Activated CD4-positive, alpha-beta memory T cell treated with anti-CD3 and anti-CD28 coated beads for 36 hours (primary cell): ENCODE results near the gene CNTN4. TPM values are rescaled to one million over a fixed set of nuclear protein-coding genes. Genes with fewer than 3 reads are reported as not detected.

Experiments
- CTCF ChIA-PET: fragments of 350-600 bp; sonication (Branson Sonifier 250); formaldehyde crosslinking; loops from one replicate; lab custom pipeline; 2021; ENCODE audit warnings: antibody characterized with exemption, inconsistent platforms; lab: Charles Lee
- POLR2A ChIA-PET: fragments of 350-600 bp; sonication (Branson Sonifier 250); formaldehyde crosslinking; loops from one replicate; lab custom pipeline; 2021; ENCODE audit warnings: antibody characterized with exemption; lab: Charles Lee
- DNase-seq: peaks from one replicate; pipeline ENCODE4 v3.0.0-alpha.2; 2020
- H3K27ac Mint-ChIP-seq: one replicate; pipeline ENCODE4 v1.8.0; 2021; ENCODE audit warnings: mixed read lengths
- H3K27me3 Mint-ChIP-seq: one replicate; pipeline ENCODE4 v1.8.0; 2021; ENCODE audit warnings: mixed read lengths
- H3K36me3 Mint-ChIP-seq: one replicate; pipeline ENCODE4 v1.8.0; 2021; ENCODE audit warnings: mixed read lengths
- H3K4me1 Mint-ChIP-seq: one replicate; pipeline ENCODE4 v1.8.0; 2021; ENCODE audit warnings: low read depth, mixed read lengths
- H3K4me3 Mint-ChIP-seq: one replicate; pipeline ENCODE4 v1.8.0; 2021; ENCODE audit warnings: mild to moderate bottlenecking, mixed read lengths
- H3K9me3 Mint-ChIP-seq: one replicate; pipeline ENCODE4 v1.8.0; 2021; ENCODE audit warnings: mixed read lengths
- intact Hi-C: fragments of 100-400 bp; cut with micrococcal nuclease; formaldehyde crosslinking; loops from one replicate; pipeline ENCODE4 v1.15.1; 2023
- total RNA-seq, 2 experiments: library from RNA; stranded (reverse); gene quantifications; one replicate each; pipeline ENCODE4 v1.2.3, GENCODE V29; 2021

The CNTN4 gene
- total RNA-seq, 2 experiments from 2014 or later = not detected

- no peak overlapping the region for H3K4me3 Mint-ChIP-seq
- no peaks in the 10 kb centered on the region for H3K4me1 Mint-ChIP-seq
- H3K27me3 Mint-ChIP-seq = no peaks in the 10 kb centered on the region
- no peak for DNase-seq
- H3K27ac Mint-ChIP-seq = no peak overlapping the region
- intact Hi-C loops = no loop called here
- POLR2A ChIA-PET = no interaction called here
- H3K36me3 Mint-ChIP-seq = no peaks in the 10 kb centered on the region
- H3K9me3 Mint-ChIP-seq = no peaks in the 10 kb centered on the region
- CTCF ChIA-PET = no interaction called here
Observed at GRCh38 chr3:2375376-2375775, 276.7 kb downstream of the CNTN4 start.

- Mint-ChIP-seq H3K27ac (no peak overlapping the region), H3K9me3 (no peaks in the 10 kb centered on the region), H3K36me3 (no peaks in the 10 kb centered on the region), H3K4me3 (no peak overlapping the region), H3K27me3 (no peaks in the 10 kb centered on the region), H3K4me1 (no peaks in the 10 kb centered on the region)
- no peak for DNase-seq
- CTCF ChIA-PET = no interaction called here
- intact Hi-C loops = no loop called here
- POLR2A ChIA-PET = no interaction called here
Observed at GRCh38 chr3:2377281-2377680, 278.6 kb downstream of the CNTN4 start.

GRCh38 chr3:2390926-2391532, 292.4 kb downstream of the CNTN4 start:
- H3K9me3 Mint-ChIP-seq = no peaks in the 10 kb centered on the region
- intact Hi-C loops = no loop called here
- no peak for DNase-seq
- H3K4me1 Mint-ChIP-seq = no peaks in the 10 kb centered on the region
- ChIA-PET CTCF (no interaction called here), POLR2A (no interaction called here)
- H3K27ac Mint-ChIP-seq = no peak overlapping the region
- H3K36me3 Mint-ChIP-seq = no peaks in the 10 kb centered on the region
- no peaks in the 10 kb centered on the region for H3K27me3 Mint-ChIP-seq
- no peak overlapping the region for H3K4me3 Mint-ChIP-seq

- POLR2A ChIA-PET = no interaction called here
- Mint-ChIP-seq H3K9me3 (no peaks in the 10 kb centered on the region), H3K4me1 (no peaks in the 10 kb centered on the region), H3K36me3 (no peaks in the 10 kb centered on the region), H3K27me3 (no peaks in the 10 kb centered on the region), H3K27ac (no peak overlapping the region), H3K4me3 (no peak overlapping the region)
- intact Hi-C loops = no loop called here
- CTCF ChIA-PET = no interaction called here
- DNase-seq = no peak
Observed at GRCh38 chr3:2391896-2392295, 293.2 kb downstream of the CNTN4 start.

- ChIA-PET POLR2A (no interaction called here), CTCF (no interaction called here)
- H3K27me3 Mint-ChIP-seq = no peaks in the 10 kb centered on the region
Observed at GRCh38 chr3:2392981-2393380, 294.3 kb downstream of the CNTN4 start.

GRCh38 chr3:2415083-2415482, 316.4 kb downstream of the CNTN4 start:
- H3K4me3 Mint-ChIP-seq = no peak overlapping the region
- ChIA-PET POLR2A (no interaction called here), CTCF (no interaction called here)
- H3K27ac Mint-ChIP-seq = no peak overlapping the region
- H3K27me3 Mint-ChIP-seq = no peaks in the 10 kb centered on the region
- no peak for DNase-seq
- H3K4me1 Mint-ChIP-seq = no peaks in the 10 kb centered on the region
- no peaks in the 10 kb centered on the region for H3K36me3 Mint-ChIP-seq
- H3K9me3 Mint-ChIP-seq = no peaks in the 10 kb centered on the region
- intact Hi-C loops = no loop called here

More at GRCh38 chr3:2392981-2393380, 294.3 kb downstream of the CNTN4 start:
- intact Hi-C loops = no loop called here
- no peak overlapping the region for H3K27ac Mint-ChIP-seq
- no peak for DNase-seq
- H3K4me1 Mint-ChIP-seq = no peaks in the 10 kb centered on the region
- no peaks in the 10 kb centered on the region for H3K36me3 Mint-ChIP-seq
- H3K9me3 Mint-ChIP-seq = no peaks in the 10 kb centered on the region
- no peak overlapping the region for H3K4me3 Mint-ChIP-seq

DNA sequence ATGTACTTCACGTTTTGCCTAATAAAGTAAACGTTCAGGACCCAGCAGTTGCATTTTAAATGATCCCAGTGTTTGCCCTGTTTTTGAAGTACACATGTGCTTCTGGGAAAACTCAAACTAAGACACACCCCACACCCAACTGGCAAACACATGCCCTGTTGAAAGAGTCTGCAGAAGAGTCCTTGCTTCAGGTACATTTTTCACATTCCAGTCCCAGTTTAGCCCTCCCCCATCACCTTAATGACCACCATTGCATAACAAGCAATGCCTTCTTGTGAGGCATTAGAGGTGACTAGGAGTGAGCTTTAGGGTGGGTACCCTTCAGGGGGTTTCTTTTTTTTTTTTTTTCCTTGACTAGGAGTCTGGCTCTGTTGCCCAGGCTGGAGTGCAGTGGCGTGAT, 322.3 kb downstream of the CNTN4 start:
- Mint-ChIP-seq H3K4me1 (no peaks in the 10 kb centered on the region), H3K9me3 (peaks cover 8% of the 10 kb centered on the region), H3K27ac (no peak overlapping the region), H3K4me3 (no peak overlapping the region), H3K36me3 (no peaks in the 10 kb centered on the region), H3K27me3 (no peaks in the 10 kb centered on the region)
- POLR2A ChIA-PET = no interaction called here
- CTCF ChIA-PET = interaction anchor here (0.7 kb wide), 2 partner anchors 14 to 113 kb away, joined by 3 read pairs; no protein-coding TSS in a partner anchor
- DNase-seq = no peak
- intact Hi-C loops = no loop called here

- peaks cover 14% of the 10 kb centered on the region for H3K9me3 Mint-ChIP-seq
- no peak overlapping the region for H3K27ac Mint-ChIP-seq
- H3K27me3 Mint-ChIP-seq = peaks cover 1% of the 10 kb centered on the region
- DNase-seq = no peak
- H3K4me1 Mint-ChIP-seq = no peaks in the 10 kb centered on the region
- intact Hi-C loops = no loop called here
- ChIA-PET POLR2A (no interaction called here), CTCF (no interaction called here)
- H3K4me3 Mint-ChIP-seq = no peak overlapping the region
- H3K36me3 Mint-ChIP-seq = no peaks in the 10 kb centered on the region
Observed at GRCh38 chr3:2423143-2423542, 324.5 kb downstream of the CNTN4 start.

DNA sequence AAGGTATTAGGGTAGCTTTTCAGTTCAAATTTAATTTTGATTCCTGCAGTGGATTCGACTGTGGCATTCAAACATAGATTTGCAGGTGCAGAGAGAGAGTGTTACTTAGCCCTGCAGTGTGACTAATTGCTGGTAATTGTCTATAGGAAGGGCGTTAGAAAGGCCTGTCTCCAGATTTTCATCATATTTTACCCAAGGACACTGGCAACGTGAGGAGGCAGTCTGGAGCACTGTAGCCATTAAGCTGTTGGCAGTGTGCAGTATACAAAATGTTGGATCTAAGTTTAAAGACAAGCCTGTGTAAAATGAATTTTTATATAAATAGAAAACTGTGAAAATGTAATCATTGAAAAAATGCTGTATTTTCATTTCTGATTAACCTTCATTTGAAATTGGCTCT, 342.9 kb downstream of the CNTN4 start:
- H3K36me3 Mint-ChIP-seq = no peaks in the 10 kb centered on the region
- H3K27me3 Mint-ChIP-seq = no peaks in the 10 kb centered on the region
- CTCF ChIA-PET = no interaction called here
- H3K4me3 Mint-ChIP-seq = no peak overlapping the region
- H3K4me1 Mint-ChIP-seq = no peaks in the 10 kb centered on the region
- intact Hi-C loops = no loop called here
- POLR2A ChIA-PET = no interaction called here
- DNase-seq = no peak
- H3K9me3 Mint-ChIP-seq = no peaks in the 10 kb centered on the region
- H3K27ac Mint-ChIP-seq = no peak overlapping the region

DNA sequence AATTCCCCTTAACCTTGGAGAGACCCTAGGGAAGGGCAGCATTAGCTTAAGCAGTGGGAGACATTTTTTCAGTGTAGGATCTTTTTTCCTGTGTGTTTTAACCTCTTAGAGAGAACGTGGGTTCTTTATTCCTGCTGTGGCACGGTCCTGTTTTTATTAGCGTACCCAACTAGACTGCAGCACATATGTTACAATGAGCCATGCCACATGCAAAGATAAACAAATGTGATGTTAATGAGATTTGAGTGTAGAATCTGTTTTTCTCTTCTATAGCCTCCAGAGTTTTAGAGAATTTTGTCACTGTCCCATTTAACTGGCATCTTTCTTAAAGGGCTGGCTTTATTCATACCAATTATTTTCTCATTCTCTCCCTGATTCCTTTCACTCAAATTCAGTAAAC, 347.5 kb downstream of the CNTN4 start:
- no peaks in the 10 kb centered on the region for H3K27me3 Mint-ChIP-seq
- H3K4me3 Mint-ChIP-seq = no peak overlapping the region
- no peaks in the 10 kb centered on the region for H3K9me3 Mint-ChIP-seq
- CTCF ChIA-PET = no interaction called here
- no peaks in the 10 kb centered on the region for H3K4me1 Mint-ChIP-seq
- intact Hi-C loops = no loop called here
- no peaks in the 10 kb centered on the region for H3K36me3 Mint-ChIP-seq
- DNase-seq = no peak
- POLR2A ChIA-PET = no interaction called here
- H3K27ac Mint-ChIP-seq = no peak overlapping the region

DNA sequence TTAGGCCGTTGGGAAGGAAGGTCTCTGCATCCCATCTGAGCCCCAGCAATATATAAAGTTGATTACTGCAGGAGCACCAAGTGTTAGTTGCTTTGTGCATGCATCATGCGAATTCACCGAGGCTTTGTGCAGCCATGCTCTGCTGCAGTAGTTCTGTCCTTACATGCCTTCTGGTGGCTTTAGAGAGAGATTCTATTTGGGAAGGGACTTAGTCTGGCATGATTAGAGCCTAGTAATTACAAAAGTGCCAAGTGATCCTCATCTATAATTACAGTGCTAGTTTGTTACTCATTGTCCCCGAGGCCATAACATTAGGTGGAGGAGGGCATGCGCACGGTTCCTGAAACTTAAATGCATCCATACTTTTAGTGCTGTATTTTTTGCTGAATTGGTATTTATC, 353.6 kb downstream of the CNTN4 start:
- no peak for DNase-seq
- ChIA-PET POLR2A (no interaction called here), CTCF (no interaction called here)
- Mint-ChIP-seq H3K27me3 (no peaks in the 10 kb centered on the region), H3K9me3 (no peaks in the 10 kb centered on the region), H3K4me1 (no peaks in the 10 kb centered on the region), H3K36me3 (no peaks in the 10 kb centered on the region), H3K4me3 (no peak overlapping the region), H3K27ac (no peak overlapping the region)
- intact Hi-C loops = no loop called here

DNA sequence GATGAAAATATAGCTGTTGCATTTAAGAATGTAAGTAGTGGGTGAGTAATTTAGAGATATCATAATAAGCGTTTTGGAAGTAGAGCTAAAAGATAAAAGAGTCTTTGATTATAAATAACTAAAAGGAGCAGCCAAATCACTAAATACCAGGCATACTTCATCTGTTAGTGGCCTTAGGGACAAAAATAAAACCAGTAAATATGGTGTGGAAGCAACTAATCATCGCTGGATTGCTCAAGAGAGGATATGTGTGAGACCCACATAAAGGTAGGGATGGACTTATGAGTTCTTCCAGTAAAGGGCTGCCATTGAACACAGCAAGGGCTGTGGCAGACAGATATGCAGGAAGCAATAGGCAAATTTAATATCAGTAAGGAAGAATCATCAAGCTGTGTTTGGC, 356.2 kb downstream of the CNTN4 start:
- Mint-ChIP-seq H3K4me1 (no peaks in the 10 kb centered on the region), H3K27ac (no peak overlapping the region), H3K36me3 (no peaks in the 10 kb centered on the region), H3K9me3 (no peaks in the 10 kb centered on the region), H3K4me3 (no peak overlapping the region), H3K27me3 (no peaks in the 10 kb centered on the region)
- POLR2A ChIA-PET = no interaction called here
- intact Hi-C loops = no loop called here
- CTCF ChIA-PET = no interaction called here
- no peak for DNase-seq

DNA sequence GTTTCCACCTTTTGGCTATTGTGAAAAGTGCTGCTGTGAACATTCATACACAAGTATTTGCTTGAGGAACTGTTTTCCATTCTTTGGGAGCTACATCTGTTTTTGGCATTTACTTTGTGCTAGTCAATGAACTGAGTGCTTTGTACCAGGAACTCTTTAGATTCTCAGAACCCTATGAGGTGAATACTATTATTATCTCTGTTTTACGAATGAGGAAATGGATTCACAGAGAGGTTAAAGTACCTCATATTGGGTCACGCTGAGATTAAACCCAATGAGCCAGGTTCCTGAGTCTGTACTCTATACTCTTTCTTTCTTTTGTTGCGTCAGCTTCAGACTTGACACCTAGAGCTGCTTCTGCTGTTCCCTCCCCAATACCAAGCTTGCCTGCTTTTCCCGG, 358.1 kb downstream of the CNTN4 start:
- Mint-ChIP-seq H3K4me1 (no peaks in the 10 kb centered on the region), H3K9me3 (no peaks in the 10 kb centered on the region), H3K27me3 (no peaks in the 10 kb centered on the region), H3K27ac (no peak overlapping the region), H3K36me3 (no peaks in the 10 kb centered on the region), H3K4me3 (no peak overlapping the region)
- CTCF ChIA-PET = no interaction called here
- intact Hi-C loops = no loop called here
- POLR2A ChIA-PET = no interaction called here
- DNase-seq = no peak
